ENCODE measurements around the gene ARMC2. TPM values are rescaled to one million over a fixed set of nuclear protein-coding genes. Genes with fewer than 3 reads are reported as not detected.

The ARMC2 gene
- total RNA-seq, 6 experiments from 2014 or later: 1.8 to 3.6 (median 2.7) TPM

DNA sequence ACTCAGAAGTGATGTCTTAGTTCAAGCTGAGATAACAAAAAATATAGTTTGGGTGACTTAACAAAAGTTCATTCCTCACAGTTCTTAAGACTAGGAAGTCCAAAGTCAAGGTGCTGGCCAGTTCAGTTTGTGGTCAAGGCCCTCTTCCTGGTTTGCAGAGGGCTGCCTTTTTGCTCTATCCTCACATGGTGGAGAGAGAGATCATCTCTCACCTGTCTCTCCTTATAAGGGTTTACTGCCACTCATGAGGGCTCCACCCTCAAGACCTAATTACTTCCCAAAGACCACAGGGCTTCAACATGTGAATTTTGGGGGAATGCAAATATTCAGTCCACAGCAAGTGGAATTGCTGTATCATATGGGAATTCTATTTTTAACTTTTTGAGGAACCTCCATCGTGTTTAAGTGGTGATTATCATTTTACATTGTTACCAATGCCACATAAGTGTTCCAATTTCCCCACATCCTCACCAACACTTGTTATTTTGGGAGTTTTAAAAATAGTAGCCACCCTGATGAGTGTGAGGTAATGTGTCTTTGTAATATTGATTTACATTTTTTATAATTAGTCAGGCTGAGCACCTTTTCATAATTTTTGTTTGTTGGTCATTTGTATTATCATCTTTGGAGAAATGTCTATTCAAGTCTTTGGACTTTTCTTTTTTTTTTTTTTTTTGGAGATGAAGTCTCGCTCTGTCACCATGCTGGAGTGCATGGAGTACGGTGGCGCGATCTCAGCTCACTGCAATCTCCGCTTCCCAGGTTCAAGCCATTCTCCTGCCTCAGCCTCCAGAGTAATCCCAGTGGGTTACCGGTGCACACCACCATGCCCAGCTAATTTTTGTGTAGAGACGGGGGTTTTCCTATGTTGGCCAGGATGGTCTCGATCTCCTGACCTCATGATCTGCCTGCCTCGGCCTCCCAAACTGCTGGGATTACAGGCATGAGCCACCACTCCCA, 134.2 kb downstream of the ARMC2 start:
- H3K9me3 Mint-ChIP-seq: no peaks in the 10 kb centered on the region
- no peaks in the 10 kb centered on the region for H3K36me3 Mint-ChIP-seq (ENCODE audit: low read depth)
- DNase-seq: no peak
- H3K4me3 Mint-ChIP-seq: no peak overlapping the region
- H3K4me1 Mint-ChIP-seq (ENCODE audit: low read depth): no peaks in the 10 kb centered on the region
- TF ChIP-seq, protein P1, sequence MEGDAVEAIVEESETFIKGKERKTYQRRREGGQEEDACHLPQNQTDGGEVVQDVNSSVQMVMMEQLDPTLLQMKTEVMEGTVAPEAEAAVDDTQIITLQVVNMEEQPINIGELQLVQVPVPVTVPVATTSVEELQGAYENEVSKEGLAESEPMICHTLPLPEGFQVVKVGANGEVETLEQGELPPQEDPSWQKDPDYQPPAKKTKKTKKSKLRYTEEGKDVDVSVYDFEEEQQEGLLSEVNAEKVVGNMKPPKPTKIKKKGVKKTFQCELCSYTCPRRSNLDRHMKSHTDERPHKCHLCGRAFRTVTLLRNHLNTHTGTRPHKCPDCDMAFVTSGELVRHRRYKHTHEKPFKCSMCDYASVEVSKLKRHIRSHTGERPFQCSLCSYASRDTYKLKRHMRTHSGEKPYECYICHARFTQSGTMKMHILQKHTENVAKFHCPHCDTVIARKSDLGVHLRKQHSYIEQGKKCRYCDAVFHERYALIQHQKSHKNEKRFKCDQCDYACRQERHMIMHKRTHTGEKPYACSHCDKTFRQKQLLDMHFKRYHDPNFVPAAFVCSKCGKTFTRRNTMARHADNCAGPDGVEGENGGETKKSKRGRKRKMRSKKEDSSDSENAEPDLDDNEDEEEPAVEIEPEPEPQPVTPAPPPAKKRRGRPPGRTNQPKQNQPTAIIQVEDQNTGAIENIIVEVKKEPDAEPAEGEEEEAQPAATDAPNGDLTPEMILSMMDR (IDR thresholded peaks at IDR 0.05): no peak
- H3K27me3 Mint-ChIP-seq (ENCODE audit: insufficient read depth): peaks cover 7% of the 10 kb centered on the region
- no peak overlapping the region for H3K27ac Mint-ChIP-seq

DNA sequence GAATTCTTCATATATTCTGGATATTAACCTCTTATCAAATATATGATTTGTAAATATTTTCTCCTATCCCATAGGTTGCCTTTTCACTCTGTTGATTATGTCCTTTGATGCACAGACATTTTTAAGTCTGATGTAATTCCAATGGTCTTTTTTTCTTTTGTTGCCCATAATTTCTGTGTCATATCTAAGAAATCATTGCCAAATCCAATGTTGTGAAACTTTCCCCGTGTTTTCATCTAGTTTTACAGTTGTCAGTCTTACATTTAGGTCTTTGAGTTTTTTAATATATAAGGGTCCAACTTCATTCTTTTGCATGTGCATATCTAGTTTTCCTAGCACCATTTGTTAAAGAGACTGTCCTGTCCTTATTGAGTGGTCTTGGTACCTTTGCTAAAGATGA, 134.9 kb downstream of the ARMC2 start:
- H3K4me1 Mint-ChIP-seq (ENCODE audit: low read depth): no peaks in the 10 kb centered on the region
- no peaks in the 10 kb centered on the region for H3K36me3 Mint-ChIP-seq (ENCODE audit: low read depth)
- H3K9me3 Mint-ChIP-seq: no peaks in the 10 kb centered on the region
- H3K27me3 Mint-ChIP-seq (ENCODE audit: insufficient read depth): peaks cover 4% of the 10 kb centered on the region
- TF ChIP-seq, protein P1 (IDR thresholded peaks at IDR 0.05): no peak
- DNase-seq: no peak
- H3K4me3 Mint-ChIP-seq: no peak overlapping the region
- H3K27ac Mint-ChIP-seq: no peak overlapping the region

DNA sequence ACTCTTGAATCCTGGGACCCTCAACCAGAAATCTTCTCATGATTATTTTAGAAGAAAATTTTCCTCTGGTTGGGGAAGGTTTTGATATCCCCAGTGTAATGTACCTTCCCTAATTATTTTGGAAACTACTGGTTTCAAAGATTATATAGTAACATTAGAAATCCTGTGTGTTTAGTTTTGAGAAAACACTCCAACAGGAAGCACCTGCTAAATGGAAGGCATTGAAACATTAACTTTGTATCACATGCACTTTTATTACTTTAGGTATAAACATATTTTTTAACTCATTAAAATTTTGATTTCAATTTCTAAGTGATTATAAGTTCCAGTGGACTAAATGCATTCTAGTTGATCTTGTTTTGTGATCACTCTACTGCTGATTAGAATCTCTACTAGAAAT, 137.1 kb downstream of the ARMC2 start:
- H3K4me1 Mint-ChIP-seq (ENCODE audit: low read depth): no peaks in the 10 kb centered on the region
- no peaks in the 10 kb centered on the region; the same call in 1 of the 2 replicates for H3K27me3 Mint-ChIP-seq (ENCODE audit: insufficient read depth)
- no peaks in the 10 kb centered on the region for H3K9me3 Mint-ChIP-seq

DNA sequence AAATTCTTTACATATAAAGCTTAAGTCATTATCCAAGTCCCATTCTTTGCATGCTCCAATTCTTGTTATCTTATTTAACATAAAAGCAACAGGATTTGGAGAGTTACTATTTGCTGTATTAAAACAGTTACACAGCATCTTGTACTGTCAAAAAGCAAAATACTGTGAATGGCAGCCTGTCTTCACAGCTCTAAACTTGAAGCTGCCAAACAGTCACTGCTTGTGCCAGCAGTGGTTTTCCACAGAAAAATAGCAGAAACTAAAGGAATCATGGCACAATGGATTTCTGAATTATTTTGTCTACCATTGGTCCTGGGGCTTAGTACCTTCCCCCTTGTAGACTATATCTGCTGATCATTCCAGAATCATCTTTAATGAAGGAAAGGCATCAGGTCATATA, 138.9 kb downstream of the ARMC2 start:
- Mint-ChIP-seq H3K27me3 (ENCODE audit: insufficient read depth) (no peaks in the 10 kb centered on the region; the same call in 1 of the 2 replicates), H3K4me3 (no peak overlapping the region), H3K4me1 (ENCODE audit: low read depth) (no peaks in the 10 kb centered on the region), H3K9me3 (no peaks in the 10 kb centered on the region), H3K27ac (no peak overlapping the region), H3K36me3 (ENCODE audit: low read depth) (peaks cover 21% of the 10 kb centered on the region)
- TF ChIP-seq, protein P1 (IDR thresholded peaks at IDR 0.05): no peak
- no peak for DNase-seq

More for the DNA sequence above, 137.1 kb downstream of the ARMC2 start:
- Mint-ChIP-seq H3K36me3 (ENCODE audit: low read depth) (peaks cover 8% of the 10 kb centered on the region), H3K27ac (no peak overlapping the region), H3K4me3 (no peak overlapping the region)
- DNase-seq: no peak
- TF ChIP-seq, protein P1 (IDR thresholded peaks at IDR 0.05): no peak

DNA sequence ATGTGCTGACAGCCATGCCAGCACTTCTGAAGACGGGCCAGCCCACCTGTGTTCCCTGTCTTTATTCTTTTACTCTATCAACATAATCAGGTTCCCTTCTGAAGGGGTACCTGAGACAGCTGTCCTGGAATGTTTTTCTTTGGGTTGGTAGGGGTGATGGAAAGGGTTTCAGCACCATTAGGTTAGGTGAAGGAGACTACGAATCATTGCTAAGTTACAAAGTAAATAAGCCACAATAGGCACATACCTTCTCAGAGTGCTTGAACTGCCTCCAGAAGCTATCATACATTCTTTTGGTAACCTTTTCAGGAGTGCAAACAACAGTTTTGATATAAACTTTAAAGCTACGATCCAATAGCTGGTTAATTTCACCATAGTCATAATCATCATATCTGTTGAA, 140.1 kb downstream of the ARMC2 start:
- TF ChIP-seq, protein P1 (IDR thresholded peaks at IDR 0.05): no peak
- no peak overlapping the region for H3K27ac Mint-ChIP-seq
- no peaks in the 10 kb centered on the region for H3K4me1 Mint-ChIP-seq (ENCODE audit: low read depth)
- no peaks in the 10 kb centered on the region for H3K9me3 Mint-ChIP-seq
- H3K27me3 Mint-ChIP-seq (ENCODE audit: insufficient read depth): no peaks in the 10 kb centered on the region; the same call in 1 of the 2 replicates
- no peak overlapping the region for H3K4me3 Mint-ChIP-seq
- peaks cover 21% of the 10 kb centered on the region for H3K36me3 Mint-ChIP-seq (ENCODE audit: low read depth)
- no peak for DNase-seq

Measured in HFFc6 (cell line).